ENCODE data around the gene IFNAR2.

DNA sequence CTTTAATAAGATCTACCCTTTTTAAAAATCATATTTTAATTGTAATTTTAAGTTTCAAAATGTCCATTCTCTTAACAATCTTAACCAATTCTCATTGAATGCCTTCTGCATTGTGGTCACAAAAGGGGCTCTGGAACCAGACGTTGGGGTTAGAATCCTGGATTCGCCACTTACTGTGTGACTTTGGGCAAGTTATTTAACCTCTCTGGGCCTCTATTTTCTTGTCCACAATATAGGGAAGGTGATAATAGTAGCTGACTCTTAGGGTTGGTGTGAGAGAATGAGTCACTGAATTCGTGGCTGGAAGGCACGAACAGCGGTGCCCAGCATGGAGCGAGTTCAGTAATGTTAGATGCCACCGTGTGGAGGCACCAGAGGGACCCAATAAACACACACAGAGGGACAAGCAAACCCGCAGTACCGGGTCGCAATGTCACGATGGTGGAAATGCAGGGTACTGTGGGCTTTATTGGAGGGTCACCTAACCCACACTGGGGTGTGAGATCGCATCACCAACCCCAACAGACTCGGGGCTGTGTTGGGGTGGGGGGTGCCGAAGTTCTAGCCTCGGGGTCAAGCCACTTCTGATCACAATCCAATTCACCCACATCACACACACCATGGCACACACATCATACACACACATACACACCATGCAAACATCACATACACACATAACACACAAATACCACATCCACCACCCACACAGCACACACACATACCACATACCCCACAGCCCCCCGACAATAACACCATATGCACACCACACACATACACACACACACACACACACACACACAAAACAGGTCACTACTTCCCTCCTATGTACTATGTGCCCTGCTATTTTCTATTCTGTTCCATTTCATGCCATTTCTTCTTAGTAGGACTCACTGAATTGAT lies 27.0 kb upstream of the IFNAR2 start:
- no peak for TF ChIP-seq POLR2A (IDR thresholded peaks at IDR 0.05)
- TF ChIP-seq, protein P1, sequence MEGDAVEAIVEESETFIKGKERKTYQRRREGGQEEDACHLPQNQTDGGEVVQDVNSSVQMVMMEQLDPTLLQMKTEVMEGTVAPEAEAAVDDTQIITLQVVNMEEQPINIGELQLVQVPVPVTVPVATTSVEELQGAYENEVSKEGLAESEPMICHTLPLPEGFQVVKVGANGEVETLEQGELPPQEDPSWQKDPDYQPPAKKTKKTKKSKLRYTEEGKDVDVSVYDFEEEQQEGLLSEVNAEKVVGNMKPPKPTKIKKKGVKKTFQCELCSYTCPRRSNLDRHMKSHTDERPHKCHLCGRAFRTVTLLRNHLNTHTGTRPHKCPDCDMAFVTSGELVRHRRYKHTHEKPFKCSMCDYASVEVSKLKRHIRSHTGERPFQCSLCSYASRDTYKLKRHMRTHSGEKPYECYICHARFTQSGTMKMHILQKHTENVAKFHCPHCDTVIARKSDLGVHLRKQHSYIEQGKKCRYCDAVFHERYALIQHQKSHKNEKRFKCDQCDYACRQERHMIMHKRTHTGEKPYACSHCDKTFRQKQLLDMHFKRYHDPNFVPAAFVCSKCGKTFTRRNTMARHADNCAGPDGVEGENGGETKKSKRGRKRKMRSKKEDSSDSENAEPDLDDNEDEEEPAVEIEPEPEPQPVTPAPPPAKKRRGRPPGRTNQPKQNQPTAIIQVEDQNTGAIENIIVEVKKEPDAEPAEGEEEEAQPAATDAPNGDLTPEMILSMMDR (IDR thresholded peaks at IDR 0.05) = no peak
